ENCODE results near the gene PCCB.
"Not testable (repeated sequence)": the region's sequence is repeated elsewhere in the genome, so short reads cannot be mapped to it uniquely, and the experiment has no call there.

DNA sequence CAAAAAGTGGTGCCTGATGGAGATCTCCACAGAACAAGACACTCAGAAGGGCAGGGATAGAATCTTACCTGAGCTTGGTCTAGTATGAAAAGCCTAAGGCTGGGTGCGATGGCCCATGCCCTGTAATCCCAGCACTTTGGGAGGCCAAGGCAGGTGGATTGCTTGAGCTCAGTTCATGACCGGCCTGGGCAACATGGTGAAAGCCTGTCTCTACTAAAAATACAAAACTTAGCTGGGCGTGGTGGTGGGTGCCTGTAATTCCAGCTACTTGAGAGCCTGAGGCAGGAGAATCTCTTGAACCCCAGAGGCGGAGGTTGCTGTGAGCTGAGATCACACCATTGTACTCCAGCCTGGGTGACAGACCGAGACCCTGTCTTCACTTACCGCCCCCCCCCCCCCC is 84.6 kb downstream of the PCCB start:
- TF ChIP-seq, protein P1, sequence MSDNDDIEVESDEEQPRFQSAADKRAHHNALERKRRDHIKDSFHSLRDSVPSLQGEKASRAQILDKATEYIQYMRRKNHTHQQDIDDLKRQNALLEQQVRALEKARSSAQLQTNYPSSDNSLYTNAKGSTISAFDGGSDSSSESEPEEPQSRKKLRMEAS (CRISPR knock-in tag; IDR thresholded peaks at IDR 0.05) = not testable (repeated sequence)
- not testable (repeated sequence) for TF ChIP-seq CTCF (IDR thresholded peaks at IDR 0.05); ETV6 (CRISPR knock-in tag; IDR thresholded peaks at IDR 0.05); ZNF232 (CRISPR knock-in tag; IDR thresholded peaks at IDR 0.05); MLX (CRISPR knock-in tag; IDR thresholded peaks at IDR 0.05); SP1 (CRISPR knock-in tag; conservative IDR thresholded peaks at IDR 0.05); E2F4 (CRISPR knock-in tag; IDR thresholded peaks at IDR 0.05; ENCODE audit: borderline replicate concordance, low read depth); NFYB (CRISPR knock-in tag; conservative IDR thresholded peaks at IDR 0.05; ENCODE audit: low read depth); TEAD4 (CRISPR knock-in tag; IDR thresholded peaks at IDR 0.05); ZNF138 (CRISPR knock-in tag; conservative IDR thresholded peaks at IDR 0.05); USF1 (CRISPR knock-in tag; IDR thresholded peaks at IDR 0.05); ZNF121 (CRISPR knock-in tag; IDR thresholded peaks at IDR 0.05)
- TF ChIP-seq, protein P2, sequence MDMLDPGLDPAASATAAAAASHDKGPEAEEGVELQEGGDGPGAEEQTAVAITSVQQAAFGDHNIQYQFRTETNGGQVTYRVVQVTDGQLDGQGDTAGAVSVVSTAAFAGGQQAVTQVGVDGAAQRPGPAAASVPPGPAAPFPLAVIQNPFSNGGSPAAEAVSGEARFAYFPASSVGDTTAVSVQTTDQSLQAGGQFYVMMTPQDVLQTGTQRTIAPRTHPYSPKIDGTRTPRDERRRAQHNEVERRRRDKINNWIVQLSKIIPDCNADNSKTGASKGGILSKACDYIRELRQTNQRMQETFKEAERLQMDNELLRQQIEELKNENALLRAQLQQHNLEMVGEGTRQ (CRISPR knock-in tag; IDR thresholded peaks at IDR 0.05) = not testable (repeated sequence)
- TF ChIP-seq, protein P3, sequence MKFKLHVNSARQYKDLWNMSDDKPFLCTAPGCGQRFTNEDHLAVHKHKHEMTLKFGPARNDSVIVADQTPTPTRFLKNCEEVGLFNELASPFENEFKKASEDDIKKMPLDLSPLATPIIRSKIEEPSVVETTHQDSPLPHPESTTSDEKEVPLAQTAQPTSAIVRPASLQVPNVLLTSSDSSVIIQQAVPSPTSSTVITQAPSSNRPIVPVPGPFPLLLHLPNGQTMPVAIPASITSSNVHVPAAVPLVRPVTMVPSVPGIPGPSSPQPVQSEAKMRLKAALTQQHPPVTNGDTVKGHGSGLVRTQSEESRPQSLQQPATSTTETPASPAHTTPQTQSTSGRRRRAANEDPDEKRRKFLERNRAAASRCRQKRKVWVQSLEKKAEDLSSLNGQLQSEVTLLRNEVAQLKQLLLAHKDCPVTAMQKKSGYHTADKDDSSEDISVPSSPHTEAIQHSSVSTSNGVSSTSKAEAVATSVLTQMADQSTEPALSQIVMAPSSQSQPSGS (CRISPR knock-in tag; IDR thresholded peaks at IDR 0.05; ENCODE audit: borderline replicate concordance, low read depth) = not testable (repeated sequence)
